Testis (tissue), 3 donors: Measurements from ENCODE around the gene RET. TPM values are rescaled to one million over a fixed set of nuclear protein-coding genes. Genes with fewer than 3 reads are reported as not detected.
"Not testable (repeated sequence)": the region's sequence is repeated elsewhere in the genome, so short reads cannot be mapped to it uniquely, and the experiment has no call there.

Experiments
- DNase-seq: peaks from one replicate; pipeline ENCODE4 v3.0.0-alpha.2; 2019
- H3K27ac ChIP-seq, 2 donors: fragments of 200-600 bp; sonication (generic); one replicate each; pipeline ENCODE4 v1.5.1; 2019
- H3K27me3 ChIP-seq: fragments of 200-600 bp; sonication (generic); one replicate; pipeline ENCODE4 v1.5.1; 2019
- H3K36me3 ChIP-seq: fragments of 200-600 bp; sonication (generic); one replicate; pipeline ENCODE4 v1.5.1; 2017; ENCODE audit warnings: low read depth; ENCODE audit errors: missing control alignments
- H3K4me1 ChIP-seq: fragments of 200-600 bp; sonication (generic); one replicate; pipeline ENCODE4 v1.5.1; 2019
- H3K4me3 ChIP-seq, 2 donors: fragments of 200-600 bp; sonication (generic); one replicate each; pipeline ENCODE4 v1.5.1; 2017 to 2019
- H3K9me3 ChIP-seq: fragments of 200-600 bp; sonication (generic); one replicate; pipeline ENCODE4 v1.5.1; 2017
- CTCF ChIP-seq, 3 experiments: fragments of 450-650 bp in 2 of 3; fragments of 200-600 bp in 1 of 3; sonication (generic) in 1 of 3; IDR thresholded peaks; one replicate each; pipeline ENCODE4 v1.5.1; 2016 to 2019; ENCODE audit warnings: antibody characterized with exemption in 3 of 3, mild to moderate bottlenecking in 2 of 3, moderate library complexity in 1 of 3
- POLR2A ChIP-seq: fragments of 450-650 bp; IDR thresholded peaks from one replicate; pipeline ENCODE4 v1.6.1; 2017; ENCODE audit warnings: antibody characterized with exemption, mild to moderate bottlenecking, moderate library complexity
- WGBS, 2 donors: methylation state at CpG; one replicate each; pipeline ENCODE4 v1.1.5; 2018; 5-methylcytosine and 5-hydroxymethylcytosine counted together
- intact Hi-C: fragments of 100-400 bp; cut with DNase I; formaldehyde crosslinking; loops from one replicate; pipeline ENCODE4 v1.15.1; 2023; ENCODE audit warnings: low total_unique reads
- polyA plus RNA-seq: library from polyadenylated mRNA; stranded (reverse); fragments of 350-450 nt; fragmentation: Illumina TruSeq; extraction: RNeasy Lipid Tissue Mini Kit (QIAGEN cat#74804); gene quantifications from one replicate; pipeline ENCODE4 v1.2.3, GENCODE V29; 2014; ENCODE audit warnings: low read depth, low replicate concordance; ENCODE audit not compliant: insufficient read depth
- total RNA-seq, 2 donors: library from RNA; depleted of rRNA; stranded (reverse); fragments of >200 nt; gene quantifications; one replicate each; pipeline ENCODE4 v1.2.3, GENCODE V29; 2016

Gene RET
- total and polyA plus RNA-seq, 3 donors from 2014 or later = 5.1 to 9.5 (median 7.3) TPM

DNA sequence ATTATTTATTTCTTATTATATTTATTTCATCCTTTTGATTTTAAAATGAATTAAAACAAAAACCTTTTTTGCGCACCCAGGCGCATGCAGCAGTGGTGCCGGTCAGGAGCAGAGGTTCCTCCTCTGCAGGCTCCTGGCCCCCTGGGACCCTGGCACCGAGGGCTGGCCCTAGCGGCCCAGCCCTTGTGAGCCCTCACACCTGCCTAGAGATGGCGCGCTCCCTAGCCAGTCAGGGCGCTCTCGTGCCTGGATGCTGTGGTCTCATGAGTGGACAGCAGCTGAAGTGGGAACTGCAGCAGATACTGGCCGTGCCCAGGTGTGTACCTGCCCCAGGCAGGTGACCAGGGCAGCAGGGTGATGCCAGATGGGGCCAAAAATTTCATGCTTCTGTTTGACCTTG is 13.8 kb downstream of the RET start:
- intact Hi-C loops = no loop called here
- H3K9me3 ChIP-seq = no peaks in the 10 kb centered on the region
- WGBS, 2 donors = 83 to 90% methylated on average over 5 to 10 of the region's 10 CpGs
- no peak for DNase-seq
- H3K27me3 ChIP-seq = no peaks in the 10 kb centered on the region
- TF ChIP-seq CTCF (IDR thresholded peaks at IDR 0.05) (no peak), POLR2A (no peak)
- H3K36me3 ChIP-seq = no peaks in the 10 kb centered on the region
- H3K27ac ChIP-seq = no peak overlapping the region
- H3K4me1 ChIP-seq = no peaks in the 10 kb centered on the region
- H3K4me3 ChIP-seq = no peak overlapping the region

DNA sequence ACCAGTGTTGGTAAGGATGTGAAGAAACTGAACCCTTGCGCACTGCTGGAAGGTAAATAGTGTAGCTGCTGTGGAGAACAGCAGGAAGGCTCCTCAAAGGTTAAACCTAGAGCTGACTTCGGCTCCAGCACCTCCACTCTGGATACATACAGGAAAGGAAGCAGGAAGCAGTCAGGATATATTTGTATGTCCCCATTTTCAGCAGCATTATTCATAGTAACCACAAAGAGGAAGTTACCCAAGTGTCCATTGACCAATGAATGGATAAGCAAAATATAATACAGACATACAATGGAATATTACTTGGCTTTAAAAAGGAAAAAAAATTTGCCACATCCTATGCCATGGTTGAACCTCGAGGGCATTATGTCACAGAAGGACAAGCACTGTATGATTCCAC is 15.0 kb downstream of the RET start:
- WGBS, 2 donors = 68 to 75% methylated on average over 3 of the region's 3 CpGs
- Histone ChIP-seq H3K4me3 (no peak overlapping the region), H3K9me3 (no peaks in the 10 kb centered on the region), H3K27ac (no peak overlapping the region), H3K36me3 (no peaks in the 10 kb centered on the region), H3K4me1 (no peaks in the 10 kb centered on the region), H3K27me3 (no peaks in the 10 kb centered on the region)
- no peak for TF ChIP-seq CTCF (IDR thresholded peaks at IDR 0.05)
- TF ChIP-seq POLR2A = no peak
- DNase-seq = no peak
- intact Hi-C loops = no loop called here

- TF ChIP-seq CTCF (IDR thresholded peaks at IDR 0.05) = no peak
- no peak for TF ChIP-seq POLR2A
- intact Hi-C loops = no loop called here
- 54 to 59% methylated on average over 12 of the region's 12 CpGs for WGBS, 2 donors
- Histone ChIP-seq H3K9me3 (no peaks in the 10 kb centered on the region), H3K4me1 (no peaks in the 10 kb centered on the region), H3K27ac (no peak overlapping the region), H3K36me3 (no peaks in the 10 kb centered on the region), H3K4me3 (no peak overlapping the region), H3K27me3 (no peaks in the 10 kb centered on the region)
- DNase-seq = peak; percentile 53
These were observed 16.7 kb downstream of the RET start for GRCh38 chr10:43093423-43094076.

DNA sequence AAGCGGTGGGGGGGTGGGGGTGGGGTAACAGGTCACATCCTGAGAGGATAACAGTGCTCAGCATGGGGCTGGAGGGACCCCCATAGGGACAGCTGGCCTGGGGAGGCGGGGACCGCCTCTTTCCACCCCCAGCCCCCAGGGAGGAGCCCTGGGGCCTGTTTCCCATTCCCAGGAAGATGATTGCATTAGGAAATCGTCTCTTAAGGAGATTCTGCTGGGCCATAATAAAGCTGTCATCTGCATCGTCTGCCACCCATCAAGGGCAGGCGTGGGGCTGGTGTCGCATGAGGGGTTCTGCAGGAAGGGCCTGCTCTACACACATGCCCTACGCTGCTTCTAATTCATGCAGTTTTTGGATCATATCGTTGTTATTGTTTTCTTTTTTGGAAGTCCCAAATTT is 17.2 kb downstream of the RET start:
- Histone ChIP-seq H3K9me3 (no peaks in the 10 kb centered on the region), H3K4me1 (no peaks in the 10 kb centered on the region), H3K4me3 (no peak overlapping the region), H3K27me3 (no peaks in the 10 kb centered on the region), H3K27ac (no peak overlapping the region), H3K36me3 (no peaks in the 10 kb centered on the region)
- no peak for DNase-seq
- TF ChIP-seq CTCF (IDR thresholded peaks at IDR 0.05) (no peak), POLR2A (no peak)
- WGBS, 2 donors = 75 to 77% methylated on average over 8 to 9 of the region's 9 CpGs
- intact Hi-C loops = no loop called here

DNA sequence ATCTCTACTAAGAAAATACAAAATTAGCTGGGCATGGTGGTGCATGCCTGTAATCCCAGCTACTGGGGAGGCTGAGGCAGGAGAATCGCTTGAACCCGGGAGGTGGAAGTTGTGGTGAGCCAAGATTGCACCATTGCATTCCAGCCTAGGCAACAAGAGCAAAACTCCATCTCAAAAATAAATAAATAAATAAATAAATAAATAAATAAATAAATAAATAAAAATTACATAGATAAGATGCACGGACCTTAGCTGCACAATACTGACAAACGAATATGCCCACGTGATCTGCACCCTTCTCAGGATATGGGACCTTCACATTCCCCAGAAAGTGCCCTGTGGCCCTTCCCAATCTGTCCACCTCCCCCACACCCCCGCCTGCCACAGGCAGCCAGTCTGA is 22.5 kb downstream of the RET start:
- H3K27ac ChIP-seq, H3K9me3 ChIP-seq, H3K4me3 ChIP-seq, H3K36me3 ChIP-seq, H3K27me3 ChIP-seq, intact Hi-C loops, DNase-seq, H3K4me1 ChIP-seq: not testable (repeated sequence)
- WGBS, 2 donors = 87 to 88% methylated on average over 6 of the region's 6 CpGs
